Epidermal melanocyte (primary cell): ENCODE results near the gene PRR22.
"Not testable (repeated sequence)": the region's sequence is repeated elsewhere in the genome, so short reads cannot be mapped to it uniquely, and the experiment has no call there.

ENCODE experiments used
- DNase-seq: peaks from one replicate; pipeline ENCODE4 v3.0.0; 2011; ENCODE audit warnings: low spot score; ENCODE audit not compliant: insufficient read length

The PRR22 gene

DNA sequence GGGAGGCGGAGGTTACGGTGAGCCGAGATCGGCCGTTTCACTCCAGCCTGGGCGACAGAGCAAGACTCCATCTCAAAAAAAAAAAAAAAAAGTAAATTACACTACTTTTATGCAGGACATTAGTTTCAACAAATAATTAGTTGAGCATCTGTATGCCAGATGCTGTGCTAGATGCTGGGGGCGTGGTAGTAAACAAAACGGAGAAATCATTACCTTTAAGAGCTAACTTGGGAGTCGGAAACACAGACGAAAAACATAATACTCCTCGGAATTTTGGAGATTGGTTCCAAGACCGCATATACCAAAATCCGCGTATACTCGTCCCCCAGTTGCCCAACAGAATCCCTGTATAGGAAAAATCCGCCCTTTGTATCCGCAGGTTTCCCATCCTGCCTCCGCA is 7.7 kb upstream of the PRR22 start:
- DNase-seq = no peak

DNA sequence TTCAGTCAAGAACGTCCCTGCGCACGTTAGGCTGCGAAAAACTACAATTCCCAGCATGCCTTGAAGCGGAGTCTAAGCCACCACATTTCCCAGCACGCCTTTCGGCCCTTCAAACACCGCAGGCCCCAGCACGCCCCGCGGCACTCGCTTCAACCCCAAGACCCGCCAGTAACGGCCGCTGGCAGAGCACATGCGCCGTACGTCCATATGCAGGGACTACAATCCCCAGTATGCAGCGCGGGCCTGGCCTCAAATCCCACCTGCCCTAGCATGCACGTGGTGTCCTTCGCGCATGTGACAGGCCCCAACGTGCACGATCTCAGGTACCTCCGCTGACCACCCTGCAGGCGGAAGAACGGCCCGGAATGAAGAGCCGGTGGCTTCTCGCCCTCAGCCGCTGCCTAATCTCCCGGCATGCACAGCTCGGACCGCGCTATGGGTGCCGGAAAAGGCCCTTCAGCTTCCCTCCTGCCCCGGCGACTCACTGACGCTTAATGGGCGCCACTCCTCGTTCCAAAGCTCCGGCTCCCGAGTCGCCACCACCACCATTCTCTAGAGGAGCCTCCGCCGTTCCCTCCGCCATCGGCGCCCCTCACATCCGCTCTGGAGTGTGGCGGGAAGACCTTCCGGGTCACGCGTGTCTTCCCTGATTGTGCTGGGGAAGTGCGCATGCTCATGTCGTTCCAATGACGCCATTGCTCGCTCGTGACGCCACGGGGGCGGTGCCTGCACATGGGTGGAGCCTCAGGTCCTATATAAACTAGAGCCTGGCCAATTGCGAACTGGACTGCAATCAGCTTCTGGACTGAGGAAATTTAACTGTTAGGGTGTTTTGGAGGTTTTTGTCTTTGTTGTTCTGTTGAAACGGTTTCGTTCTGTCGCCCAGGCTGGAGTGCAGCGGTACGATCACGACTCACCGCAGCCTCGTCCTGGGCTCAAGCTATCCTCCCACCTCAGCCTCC is 6.3 kb upstream of the PRR22 start, which contains the start of gene DUS3L:
Gene DUS3L, minus strand, starts transcription at position 605 of the 962 bp plus-strand sequence. Its CDS starts 22 bp downstream, at position 583.
- DNase-seq = peak; percentile 100

DNA sequence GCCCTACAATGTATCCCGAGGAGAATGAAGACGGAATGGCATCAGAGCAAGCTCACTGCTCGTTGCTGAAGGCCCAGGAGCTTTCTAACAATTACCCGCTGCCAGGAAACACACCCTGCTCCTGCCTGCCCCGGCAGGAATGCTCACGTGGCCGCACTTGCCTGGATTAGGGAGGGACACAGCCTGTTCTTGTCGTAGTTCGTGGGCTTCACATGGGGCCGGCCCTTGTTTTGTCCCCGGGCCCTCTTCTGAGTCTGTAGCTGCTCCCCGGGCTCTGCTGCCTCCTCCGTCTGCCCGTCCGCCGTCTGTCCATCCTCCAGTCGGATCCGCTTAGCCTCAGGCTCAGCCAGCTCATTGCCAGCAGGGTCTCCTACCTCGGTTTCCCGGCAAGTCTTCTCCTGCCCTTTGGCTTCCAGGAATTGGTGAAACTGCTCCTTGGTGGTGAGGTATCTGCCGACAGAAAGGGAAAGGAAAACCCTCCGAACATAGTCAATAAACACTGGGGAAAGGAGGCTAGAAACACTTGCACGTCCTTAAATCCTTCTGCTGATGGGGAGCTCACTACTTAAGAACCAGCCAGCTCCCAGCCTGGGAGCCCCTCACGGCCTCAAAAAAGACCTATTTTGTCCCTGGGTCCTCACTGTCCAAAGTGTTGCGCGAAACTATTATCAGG is 5.5 kb upstream of the PRR22 start:
- no peak for DNase-seq

DNA sequence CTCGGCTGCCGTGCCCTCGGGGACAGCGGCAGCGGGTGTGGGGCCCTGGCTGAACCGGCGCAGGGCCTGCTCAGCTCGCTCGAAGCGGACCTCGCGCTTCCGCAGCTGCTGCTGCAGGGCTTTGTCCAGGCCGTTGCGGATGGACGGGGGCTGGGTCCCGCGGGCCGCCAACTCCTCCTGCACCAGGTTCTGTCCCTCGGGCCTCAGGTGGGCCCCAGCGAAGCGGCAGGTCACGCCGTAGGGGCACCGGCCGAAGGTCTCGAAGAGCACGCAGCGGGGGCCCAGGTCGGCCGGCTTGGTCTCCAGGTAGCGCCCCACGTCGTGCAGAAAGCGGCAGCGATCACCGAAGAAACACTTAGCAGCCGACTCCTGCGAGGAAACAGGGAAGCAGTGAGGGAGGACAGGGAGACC is 4.8 kb upstream of the PRR22 start:
- DNase-seq = no peak

DNA sequence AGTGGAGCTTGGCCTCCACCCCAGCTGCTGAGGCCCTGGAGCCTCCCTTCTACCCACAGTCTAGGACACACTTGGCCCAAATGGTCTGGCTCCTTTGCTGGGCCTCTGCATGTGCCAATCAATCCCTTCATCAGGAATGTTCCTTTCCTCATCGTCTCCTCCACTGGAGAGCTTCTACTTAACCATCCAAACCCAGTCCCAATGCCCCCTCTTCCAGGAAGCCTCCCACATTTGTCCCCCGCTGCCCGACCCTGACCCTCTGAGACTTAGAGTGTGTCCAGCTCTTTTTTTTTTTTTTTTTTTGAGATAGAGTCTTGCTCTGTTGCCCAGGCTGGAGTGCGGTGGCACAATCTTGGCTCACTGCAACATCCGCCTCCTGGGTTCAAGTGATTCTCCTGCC is 3.9 kb upstream of the PRR22 start:
- DNase-seq = no peak

DNA sequence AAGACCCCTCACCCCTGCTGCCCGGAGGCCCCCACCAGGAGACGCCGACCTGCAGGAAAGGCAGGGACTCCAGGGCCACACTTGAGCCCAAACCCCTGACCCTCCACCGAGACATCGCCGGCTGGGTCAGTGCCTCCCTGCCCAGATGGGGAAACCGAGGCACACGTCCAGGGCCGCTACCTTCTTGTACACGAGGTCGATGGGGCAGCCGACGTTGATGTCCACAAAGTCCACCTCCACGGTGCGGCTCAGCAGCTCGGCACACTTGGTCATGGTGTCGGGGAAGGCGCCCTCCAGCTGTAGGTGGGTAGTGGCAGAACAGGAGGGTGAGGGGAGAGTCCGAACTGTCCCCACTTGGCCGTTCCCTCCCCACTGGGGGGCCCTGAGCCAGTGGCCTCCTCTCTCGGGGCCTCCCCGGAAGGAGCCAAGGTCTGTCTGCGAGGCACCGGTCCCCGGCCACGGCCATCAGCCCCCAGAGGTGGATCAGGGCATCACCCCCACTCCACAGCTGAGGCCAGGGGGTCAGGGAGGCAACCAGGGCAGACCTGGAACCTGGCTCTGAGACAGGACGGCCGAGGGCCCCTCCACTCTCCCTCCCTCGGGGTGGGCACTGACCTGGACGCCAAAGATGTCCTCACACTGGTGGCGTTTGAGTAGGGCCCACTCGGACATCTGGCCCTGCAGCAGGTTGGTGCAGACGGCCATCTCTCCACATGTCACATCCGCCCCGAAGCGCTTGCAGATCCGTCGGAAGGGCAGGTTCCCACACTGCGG is 3.0 kb upstream of the PRR22 start:
- no peak for DNase-seq

DNA sequence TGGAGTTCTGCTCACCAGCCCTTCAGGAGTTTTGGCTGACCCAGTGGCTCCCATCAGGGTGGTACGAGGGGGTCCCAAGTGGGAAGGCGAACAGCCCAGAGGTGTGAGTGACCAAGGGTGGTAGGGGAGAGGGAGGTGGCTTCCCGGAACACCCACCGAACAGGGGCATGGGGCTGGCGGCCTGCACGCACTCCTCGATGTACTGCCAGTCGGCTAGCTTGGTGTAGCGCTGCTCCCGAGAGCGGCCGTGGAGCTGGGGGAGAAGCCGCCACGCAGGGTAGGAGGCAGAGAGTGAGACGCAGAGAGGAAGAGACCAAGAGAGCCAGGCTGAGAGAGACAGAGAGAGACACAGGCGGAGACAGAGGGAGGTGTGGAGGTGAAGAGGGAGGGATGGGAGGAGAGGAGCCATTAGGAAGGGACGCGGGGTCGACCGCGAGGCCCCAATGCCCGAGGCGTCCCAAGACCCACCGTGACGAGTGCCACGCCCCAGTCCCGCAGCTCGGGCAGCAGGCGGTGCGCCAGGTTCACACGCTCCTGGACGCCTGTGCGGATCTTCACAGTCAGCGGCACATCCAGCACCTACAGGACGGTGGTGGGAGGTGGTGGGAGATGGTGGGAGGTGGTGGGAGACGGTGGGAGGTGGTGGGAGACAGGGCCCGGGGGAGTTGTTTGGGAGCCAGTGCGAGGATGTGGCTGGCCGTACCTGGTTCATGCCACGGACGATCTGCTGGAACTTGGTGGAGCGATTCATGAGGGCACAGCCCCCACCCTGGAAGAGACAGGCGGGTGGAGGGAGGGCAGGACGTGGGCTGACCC is 2.3 kb upstream of the PRR22 start:
- no peak for DNase-seq

DNA sequence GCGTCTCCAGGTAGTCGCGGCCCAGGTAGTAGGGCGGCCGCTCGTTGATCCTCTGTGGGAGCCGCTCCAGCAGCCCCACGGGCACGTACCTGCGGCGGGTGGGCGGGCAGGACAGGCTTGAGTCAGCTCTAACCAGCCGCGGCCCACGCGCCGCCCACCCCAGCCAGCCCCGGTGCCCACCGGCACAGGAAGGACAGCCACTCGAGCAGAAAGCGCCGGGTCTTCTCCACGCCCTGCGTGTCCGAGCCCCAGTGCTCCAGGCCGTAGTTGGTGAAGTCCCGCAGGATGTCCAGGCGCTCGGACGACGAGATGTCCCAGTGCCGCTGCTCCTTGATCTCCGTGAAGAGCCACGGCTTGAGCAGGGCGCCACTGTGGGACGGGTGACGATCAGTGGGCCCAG is 877 bp upstream of the PRR22 start:
- no peak for DNase-seq

DNA sequence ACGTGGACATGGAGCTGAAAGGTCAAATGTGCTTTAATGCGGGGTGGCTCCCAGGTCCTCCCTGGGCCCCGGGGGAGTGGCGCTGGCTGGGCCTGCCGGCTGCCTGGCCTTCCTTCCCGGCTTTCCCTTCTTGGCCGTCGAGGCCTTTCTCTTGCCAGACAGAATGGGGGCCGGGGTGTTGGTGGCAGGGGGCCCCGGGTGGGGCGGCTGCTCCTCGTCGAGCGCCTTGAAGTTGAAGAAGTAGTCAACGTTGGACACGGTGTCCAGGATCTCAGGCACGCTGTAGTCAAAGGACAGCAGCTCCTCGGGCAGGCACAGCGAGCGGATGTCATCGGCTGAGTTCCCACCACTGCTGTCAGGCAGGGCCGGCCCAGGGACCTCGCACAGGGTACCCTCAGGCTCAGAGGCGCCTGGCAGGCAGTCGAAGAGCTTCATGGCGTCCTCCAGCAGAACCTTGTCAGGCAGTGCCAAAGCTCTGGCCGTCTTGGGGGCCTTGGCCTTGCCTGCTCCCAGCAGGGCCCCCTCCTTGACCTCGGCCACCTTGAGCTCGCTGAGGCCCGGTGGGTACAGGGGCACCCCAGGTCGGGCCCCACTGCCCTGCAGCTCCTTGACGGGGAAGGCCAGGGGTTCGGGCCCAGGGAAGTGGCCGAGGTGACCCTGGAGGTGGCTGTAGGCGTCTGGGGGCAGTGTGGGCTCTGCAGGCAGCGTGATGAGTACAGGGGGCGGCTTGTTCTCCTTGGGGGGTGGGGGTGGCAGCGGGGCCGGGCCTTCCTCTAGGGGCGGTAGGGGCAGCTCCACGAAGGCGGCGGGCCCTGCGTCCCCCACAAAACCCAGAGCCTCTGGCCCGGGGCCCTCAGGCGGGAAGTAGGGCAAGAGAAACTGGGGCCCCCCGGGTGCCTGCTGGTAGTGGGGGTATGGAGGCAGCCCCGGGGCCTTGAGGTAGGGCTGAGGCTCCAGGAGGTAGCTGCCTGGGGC is 1.3 kb downstream of the PRR22 start:
- DNase-seq = no peak

DNA sequence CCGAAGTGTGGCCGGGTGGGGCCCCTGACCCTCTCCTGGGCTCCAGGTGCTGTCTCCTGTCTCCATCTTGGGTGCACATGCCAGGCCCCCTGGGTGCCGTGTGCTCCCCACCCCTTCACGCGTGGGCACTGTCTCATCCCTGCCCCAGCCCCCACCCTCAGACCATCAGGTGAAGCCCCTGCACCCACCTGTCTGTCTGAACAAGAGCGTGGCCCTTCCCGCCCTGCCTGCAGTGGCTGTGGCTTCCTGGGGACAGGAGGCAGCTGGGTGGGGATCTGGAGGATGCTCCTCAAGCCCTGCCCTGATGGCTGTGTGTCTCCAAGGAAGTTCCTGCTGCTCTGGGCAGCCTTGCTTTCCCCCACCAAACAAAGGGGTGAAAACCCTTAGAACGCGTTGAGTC is 2.2 kb downstream of the PRR22 start:
- DNase-seq = no peak

DNA sequence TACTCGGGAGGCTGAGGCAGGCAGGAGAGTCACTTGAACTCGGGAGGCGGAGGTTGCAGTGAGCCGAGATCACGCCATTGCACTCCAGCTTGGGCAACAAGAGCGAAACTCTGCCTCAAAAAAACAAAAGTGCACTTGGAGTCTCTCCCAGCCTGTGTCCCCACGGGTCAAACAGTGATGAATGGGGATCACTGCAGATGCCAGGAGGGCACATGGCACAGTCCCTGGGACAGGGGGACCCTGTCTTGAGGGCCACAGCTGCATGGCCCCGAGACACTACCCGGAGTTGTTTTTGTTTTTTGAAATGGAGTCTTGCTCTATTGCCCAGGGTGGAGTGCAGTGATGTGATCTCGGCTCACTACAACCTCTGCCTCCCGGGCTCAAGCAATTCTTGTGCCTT is 3.6 kb downstream of the PRR22 start:
- not testable (repeated sequence) for DNase-seq

DNA sequence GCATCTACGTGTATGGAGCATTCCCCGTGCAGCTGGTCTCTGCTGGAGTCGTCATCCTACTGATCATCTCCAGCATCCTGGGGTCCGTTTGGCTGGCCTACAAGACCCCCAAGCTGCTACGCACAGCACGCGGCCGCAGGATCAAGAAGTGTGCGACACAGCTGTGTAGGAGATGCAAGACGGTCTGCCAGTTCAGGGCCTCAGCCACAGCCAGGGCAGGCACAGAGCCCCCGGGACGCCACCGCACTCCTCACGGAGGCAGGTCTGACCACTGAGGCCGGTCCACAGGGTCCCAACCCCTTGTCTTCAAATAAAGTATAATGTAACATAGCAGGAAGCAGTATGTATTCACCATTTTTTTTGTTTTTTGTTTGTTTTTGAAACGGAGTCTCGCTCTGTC is 6.1 kb downstream of the PRR22 start:
- no peak for DNase-seq

DNA sequence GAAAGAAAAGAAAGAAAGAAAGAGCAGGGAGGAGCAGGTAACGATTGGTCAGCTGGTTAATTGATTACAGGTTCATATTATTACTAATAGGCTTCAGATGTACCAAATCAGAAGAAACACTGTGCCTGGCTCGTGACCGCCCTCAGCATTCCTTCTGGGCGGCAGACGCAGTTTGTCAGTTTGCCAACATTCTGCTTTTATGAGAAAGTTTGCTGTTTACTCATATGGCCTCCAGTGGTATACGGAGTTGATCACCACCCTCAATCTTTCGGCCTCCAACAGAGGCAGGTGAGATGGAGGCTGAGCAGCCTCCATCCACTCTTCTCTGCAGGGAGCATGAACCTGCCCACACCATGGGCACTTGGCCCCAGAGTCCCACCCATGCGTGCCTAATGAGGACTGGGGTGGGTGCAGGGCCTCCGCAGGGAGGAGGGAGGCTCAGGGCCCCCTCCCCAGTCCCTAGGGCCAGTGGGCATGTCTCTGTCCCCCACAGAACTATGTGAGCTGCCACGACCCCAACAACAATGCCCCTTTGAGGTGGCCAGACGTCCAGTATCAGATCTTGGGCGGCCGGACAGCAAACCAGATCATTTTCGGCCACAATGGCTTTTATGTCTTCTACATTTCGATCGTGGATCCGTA is 8.8 kb downstream of the PRR22 start:
- no peak for DNase-seq

DNA sequence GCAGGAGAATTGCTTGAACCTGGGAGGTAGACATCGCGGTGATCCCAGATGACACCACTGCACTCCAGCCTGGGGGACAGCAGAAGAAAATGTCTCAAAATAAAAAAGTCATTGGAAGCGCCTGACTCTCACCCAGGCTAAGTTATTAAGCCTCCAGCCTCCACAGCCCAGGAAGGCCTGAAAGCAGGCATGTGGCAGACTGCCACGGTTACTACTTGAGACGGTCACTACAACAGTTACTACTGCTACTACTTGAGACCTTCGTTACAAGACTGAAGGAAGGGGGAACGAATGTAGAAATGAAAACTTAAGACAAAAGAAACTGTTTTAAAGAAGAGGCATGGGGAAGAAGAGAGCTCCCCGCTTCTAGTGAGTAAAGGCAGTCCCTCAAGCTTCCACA is 9.6 kb downstream of the PRR22 start:
- DNase-seq = no peak

DNA sequence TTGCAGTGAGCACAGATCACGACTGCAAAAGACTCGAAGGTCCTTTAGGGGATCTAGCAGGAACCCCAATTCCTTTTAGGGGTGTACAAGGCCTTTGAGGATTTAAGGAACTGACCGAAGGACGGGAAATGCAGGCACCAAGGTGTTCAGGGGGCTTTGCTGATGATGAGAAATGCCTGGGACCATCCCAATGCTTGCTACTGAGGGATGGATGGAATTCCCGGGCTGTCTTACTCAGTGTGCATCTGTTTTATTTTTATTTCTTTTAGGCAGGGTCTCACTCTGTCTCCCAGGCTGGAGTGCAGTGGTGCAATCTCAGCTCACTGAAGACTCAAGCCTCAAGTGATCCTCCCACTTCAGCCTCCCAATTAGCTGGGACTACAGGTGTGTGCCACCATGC is 11.3 kb downstream of the PRR22 start:
- no peak for DNase-seq

DNA sequence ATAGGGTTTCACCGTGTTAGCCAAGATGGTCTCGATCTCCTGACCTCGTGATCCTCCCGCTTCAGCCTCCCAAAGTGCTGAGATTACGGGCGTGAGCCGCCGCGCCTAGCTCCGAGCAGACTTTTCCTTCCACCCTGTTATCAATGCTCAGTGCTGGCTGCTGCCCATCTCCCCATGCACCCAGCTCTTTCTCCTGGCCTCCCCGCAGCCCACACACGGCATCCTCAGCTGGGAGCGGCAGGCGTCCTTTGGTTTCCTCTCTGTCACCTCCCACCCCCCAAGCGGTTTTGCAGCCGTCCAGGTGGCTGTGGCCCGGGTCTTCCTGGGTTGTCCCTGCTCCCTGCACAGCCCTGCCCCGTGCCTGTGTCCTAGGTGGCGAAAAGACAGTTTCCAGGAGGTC is 12.1 kb downstream of the PRR22 start:
- no peak for DNase-seq

DNA sequence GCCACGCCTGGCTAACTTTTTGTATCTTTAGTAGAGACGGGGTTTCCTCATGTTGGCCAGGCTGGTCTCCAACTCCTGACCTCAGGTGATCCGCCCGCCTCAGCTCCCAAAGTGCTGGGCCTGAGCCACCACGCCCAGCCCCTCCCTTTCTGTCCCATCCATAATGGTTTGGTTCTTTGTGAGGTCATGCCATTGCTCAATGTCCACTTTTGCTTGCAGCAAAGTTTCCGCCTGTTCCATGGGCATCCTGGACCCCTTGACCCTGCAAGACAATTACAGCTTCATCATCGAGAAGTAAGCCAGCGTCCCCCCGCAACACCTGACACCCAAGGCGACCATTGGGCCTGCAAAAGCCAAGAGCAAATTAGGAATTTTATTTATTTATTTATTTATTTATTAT is 16.6 kb downstream of the PRR22 start:
- no peak for DNase-seq

DNA sequence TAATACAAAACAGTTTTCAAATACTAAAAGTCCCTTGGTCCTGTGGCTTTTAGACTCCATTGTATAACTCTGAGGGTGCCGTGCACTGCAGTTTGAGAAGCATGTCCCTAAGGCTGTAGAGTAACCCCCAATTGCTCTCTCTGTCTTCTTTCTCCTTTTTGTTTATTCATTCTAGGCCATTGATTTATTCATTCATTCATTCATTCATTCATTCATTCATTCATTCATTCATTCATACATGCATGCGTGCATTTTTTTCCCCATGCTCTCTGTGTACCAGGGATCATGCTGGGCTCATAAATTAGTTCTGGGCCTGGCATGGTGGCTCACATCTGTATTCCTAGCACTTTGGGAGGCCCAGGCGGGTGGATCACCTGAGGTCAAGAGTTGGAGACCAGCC is 19.3 kb downstream of the PRR22 start:
- no peak for DNase-seq

DNA sequence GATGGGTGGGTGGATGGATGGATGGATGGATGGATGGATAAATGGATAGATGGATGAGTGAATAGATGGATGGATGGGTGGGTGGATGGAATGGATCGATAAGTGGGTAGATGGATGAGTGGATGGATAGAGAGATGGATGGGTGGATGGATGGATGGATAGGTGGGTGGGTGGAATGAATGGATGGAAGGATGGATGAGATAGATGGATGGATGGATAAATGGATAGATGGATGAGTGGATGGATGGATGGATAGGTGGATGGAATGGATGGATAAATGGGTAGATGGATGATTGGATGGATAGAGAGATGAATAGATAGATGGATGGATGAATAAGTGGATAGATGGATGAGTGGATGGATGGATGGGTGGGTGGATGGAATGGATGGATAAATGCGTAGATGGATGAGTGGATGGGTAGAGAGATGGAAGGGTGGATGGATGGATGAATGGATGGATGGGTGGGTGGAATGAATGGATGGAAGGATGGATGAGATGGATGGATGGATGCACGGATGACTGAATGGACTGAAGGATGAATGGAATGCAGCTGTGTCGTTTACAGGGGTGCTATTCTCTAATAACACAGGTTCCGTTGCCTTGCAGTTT is 21.8 kb downstream of the PRR22 start:
- no peak for DNase-seq
